Fibroblast of skin of left quadriceps (primary cell): ENCODE data around the gene STON2.

Source experiments
- DNase-seq, 2 experiments: peaks; one replicate each; pipeline ENCODE4 v3.0.0-alpha.2; 2013; ENCODE audit warnings: low read depth in 2 of 2

The STON2 gene

GRCh38 chr14:81302638-81303037 is 97.5 kb downstream of the STON2 start:
- no peak for DNase-seq

GRCh38 chr14:81301813-81302212 is 98.3 kb downstream of the STON2 start:
- DNase-seq, result no peak

- no peak for DNase-seq
Measured at GRCh38 chr14:81301371-81301770, 98.8 kb downstream of the STON2 start.

- no peak for DNase-seq
Measured at GRCh38 chr14:81298911-81299310, 101.2 kb downstream of the STON2 start.

- DNase-seq, result no peak
Measured at GRCh38 chr14:81298122-81298521, 102.0 kb downstream of the STON2 start.

GRCh38 chr14:81295958-81296923 is 103.9 kb downstream of the STON2 start:
- no peak for DNase-seq

GRCh38 chr14:81289516-81289915 is 110.6 kb downstream of the STON2 start:
- DNase-seq, result no peak

GRCh38 chr14:81286574-81287370 is 113.4 kb downstream of the STON2 start:
- no peak for DNase-seq

GRCh38 chr14:81285245-81285644 is 114.9 kb downstream of the STON2 start:
- DNase-seq, result no peak

GRCh38 chr14:81281332-81281731 is 118.8 kb downstream of the STON2 start:
- no peak for DNase-seq

GRCh38 chr14:81280136-81280791 is 119.9 kb downstream of the STON2 start:
- DNase-seq, result no peak

GRCh38 chr14:81277096-81277495 is 123.0 kb downstream of the STON2 start:
- DNase-seq, result no peak

GRCh38 chr14:81276073-81277069 is 123.8 kb downstream of the STON2 start:
- DNase-seq, result no peak

- no peak for DNase-seq
Measured at GRCh38 chr14:81275305-81276072, 124.6 kb downstream of the STON2 start.

GRCh38 chr14:81273961-81274575 is 126.1 kb downstream of the STON2 start:
- no peak for DNase-seq

GRCh38 chr14:81273521-81273920 is 126.6 kb downstream of the STON2 start:
- DNase-seq, result no peak

- DNase-seq, result no peak
Measured at GRCh38 chr14:81272317-81272716, 127.8 kb downstream of the STON2 start.

- DNase-seq, result no peak
Measured at GRCh38 chr14:81269979-81270375, 130.1 kb downstream of the STON2 start.

GRCh38 chr14:81269100-81269978 is 130.8 kb downstream of the STON2 start:
- peak; percentile 40 for DNase-seq
